HG03095 (cell line): ENCODE results near the gene PAEP.

ENCODE experiments used
- ATAC-seq: cut with Tn5 transposase; IDR thresholded peaks from one replicate; pipeline ENCODE4 v1.9.1; 2021; ENCODE audit warnings: moderate library complexity; ENCODE audit not compliant: unreplicated experiment

PAEP gene

DNA sequence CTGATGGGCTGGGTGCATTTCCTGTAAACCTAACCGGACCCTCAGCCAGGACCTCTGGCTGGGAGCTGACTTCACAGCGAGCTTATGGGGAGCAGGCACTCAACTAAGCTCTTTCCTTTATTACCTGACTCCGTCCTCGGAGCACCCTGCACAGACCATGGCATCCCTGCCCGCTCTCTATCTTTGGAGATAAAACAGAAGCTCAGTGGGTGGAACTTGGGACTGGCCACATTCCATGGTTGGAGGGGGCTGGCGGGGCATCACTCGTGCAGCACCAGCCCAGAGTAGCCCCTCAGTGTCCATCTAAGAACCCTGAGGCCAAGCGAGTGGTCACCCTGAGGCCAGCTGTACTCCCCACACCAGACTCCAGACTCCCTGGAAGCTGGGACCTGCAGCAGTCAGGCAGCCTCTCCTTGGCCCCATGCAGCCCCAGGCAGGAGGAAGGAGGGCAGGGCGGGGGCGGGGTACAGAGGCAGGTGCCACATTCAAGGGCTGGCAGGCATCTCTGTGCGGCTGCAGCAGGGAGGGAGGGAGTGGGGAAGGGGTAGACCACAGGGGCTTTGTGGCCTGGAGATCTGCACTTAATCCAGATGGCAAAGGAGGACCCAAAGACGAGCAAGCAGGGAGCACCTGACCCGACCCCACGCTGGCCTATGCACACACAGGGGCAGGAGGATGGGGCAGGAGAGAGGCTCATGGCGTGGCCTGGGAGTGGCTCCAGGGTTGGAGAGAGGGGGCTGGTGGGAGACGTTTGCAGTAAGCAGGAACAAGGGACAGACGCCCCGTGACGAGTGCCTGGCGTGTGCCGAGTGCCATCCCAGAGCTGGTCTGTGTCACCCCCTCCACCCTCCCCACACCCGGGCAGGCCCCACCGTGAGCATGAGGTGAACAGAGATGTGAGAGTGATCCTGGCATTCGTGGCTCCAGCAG, 51.7 kb downstream of the PAEP start:
- ATAC-seq, result no peak

GRCh38 chr9:135613946-135614805, 52.6 kb downstream of the PAEP start:
- ATAC-seq, result no peak

DNA sequence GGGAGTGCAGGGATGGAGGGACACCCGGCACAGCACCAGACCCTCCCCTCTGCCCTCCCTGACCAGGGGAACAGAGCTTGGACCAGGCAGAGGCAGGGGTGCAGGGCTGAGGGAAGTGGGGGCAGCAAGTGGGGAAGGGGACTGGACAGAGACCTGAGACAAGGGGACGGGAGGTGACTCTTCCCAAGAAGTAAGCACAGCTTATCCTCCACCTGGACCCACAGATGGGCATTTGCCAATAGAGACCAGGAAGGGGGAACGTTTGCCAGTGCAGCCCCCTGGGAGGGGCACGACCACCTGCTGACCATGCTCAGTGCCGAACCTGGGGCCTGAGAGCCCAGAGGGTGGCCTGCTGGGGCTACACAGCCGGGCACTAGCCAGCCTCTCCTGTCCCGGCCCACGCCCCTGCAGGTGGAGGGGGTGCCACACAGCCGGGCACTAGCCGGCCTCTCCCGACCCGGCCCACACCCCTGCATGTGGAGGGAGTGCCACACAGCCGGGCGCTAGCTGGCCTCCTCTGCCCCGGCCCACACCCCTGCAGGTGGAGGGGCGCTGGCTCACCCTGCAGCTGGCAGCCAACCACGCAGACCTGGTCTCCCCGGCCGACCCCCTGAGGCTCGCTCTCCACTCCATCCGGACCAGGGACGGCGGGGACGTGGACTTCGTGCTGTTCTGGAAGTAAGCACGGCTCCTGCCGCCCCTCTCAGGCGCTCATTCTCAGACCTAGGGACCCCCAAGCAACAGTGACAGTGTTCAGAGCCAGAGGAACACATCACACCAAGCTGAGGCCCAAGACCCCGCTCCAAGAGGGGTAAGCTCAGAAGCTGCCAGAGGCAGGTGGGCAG, 53.5 kb downstream of the PAEP start:
- ATAC-seq, result no peak

- ATAC-seq, result no peak
These were observed 54.4 kb downstream of the PAEP start for GRCh38 chr9:135615666-135616618.
